Stimulated activated CD8-positive, alpha-beta memory T cell treated with anti-CD3 and anti-CD28 coated beads, Interleukin-2, amount 100 ng/mL, for 1 hour (primary cell): Measurements from ENCODE around the gene GADL1.
A peak's percentile ranks its signal among the peaks of the same experiment; 100 is the strongest.

Source experiments
- DNase-seq, 2 donors: peaks; one replicate each; pipeline ENCODE4 v3.0.0-alpha.2; 2020; ENCODE audit warnings: low read depth in 2 of 2

GADL1 gene

GRCh38 chr3:30695302-30696061 lies 199.0 kb downstream of the GADL1 start:
- no peak for DNase-seq

GRCh38 chr3:30694668-30695067 lies 199.8 kb downstream of the GADL1 start:
- DNase-seq: no peak

DNA sequence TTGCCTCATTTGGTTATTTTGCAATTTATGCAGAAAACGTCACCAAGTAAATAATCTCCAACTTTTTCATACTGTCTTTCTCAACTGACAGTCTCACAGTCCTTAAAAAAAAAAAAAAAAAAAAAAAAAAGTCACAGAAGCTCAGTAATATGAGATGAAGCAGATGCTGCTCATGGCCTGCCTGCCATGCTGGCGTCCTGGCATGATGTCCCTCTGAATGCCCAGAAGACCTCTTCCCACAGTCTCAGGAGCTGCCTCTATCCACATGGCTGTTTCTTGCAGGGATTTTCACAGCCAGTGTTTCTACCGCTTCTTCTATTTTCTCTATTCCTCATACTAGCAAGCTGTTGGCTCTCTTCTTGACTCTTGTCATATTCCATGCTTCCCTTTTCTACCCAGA lies 200.3 kb downstream of the GADL1 start:
- DNase-seq: no peak

GRCh38 chr3:30693470-30694120 lies 200.9 kb downstream of the GADL1 start:
- DNase-seq: peak in 1 of 2 donors; percentile 15

DNA sequence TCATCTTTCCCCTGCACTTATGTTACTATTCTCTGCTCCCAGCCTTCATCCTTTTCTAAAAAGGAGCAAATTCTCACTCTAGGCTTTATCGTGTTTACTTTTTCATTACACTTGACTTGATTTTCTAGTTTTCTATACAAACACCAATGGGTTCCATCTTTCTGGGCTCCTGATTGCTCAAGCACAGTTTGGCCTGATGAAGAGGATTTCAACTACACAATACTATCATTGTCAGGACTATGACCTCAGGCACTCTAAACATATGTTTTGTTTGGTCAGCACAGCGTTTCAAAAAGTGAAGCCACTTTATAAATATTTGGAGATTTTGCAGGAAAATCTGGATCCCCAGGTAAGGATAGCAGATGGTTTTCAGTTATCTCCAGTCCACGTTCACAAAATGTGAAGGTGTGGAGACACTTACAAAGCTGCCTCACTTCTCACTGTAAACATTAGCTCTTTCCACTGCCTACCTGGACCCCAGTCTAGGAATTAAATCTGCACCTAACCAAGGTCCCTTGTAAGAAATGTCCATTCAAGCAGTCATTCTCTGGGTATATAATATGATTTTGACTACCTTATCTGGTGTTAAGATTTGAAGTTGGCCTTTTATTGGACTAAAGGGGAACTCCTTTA lies 201.8 kb downstream of the GADL1 start:
- DNase-seq: no peak

GRCh38 chr3:30691944-30692343 lies 202.5 kb downstream of the GADL1 start:
- no peak for DNase-seq

GRCh38 chr3:30691249-30691880 lies 203.1 kb downstream of the GADL1 start:
- DNase-seq: no peak

DNA sequence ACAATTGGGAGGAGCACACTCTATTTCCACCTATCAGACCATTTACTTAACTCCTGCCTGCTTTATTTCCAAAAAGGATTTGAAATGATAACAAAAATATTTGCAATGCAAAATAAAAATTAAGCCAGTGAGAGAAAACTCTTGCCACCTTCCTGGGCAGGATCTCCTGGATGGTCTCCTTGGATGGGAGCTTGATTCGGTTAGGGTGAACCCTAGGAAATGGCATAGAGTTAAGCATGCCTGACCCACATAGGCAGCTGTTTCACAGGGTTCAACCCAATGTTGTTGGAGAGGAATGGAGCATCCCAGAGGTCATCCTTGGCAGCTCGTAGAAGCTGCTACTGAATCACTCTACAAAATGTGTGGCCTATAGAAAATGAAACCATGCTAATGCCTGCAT lies 204.3 kb downstream of the GADL1 start:
- no peak for DNase-seq

DNA sequence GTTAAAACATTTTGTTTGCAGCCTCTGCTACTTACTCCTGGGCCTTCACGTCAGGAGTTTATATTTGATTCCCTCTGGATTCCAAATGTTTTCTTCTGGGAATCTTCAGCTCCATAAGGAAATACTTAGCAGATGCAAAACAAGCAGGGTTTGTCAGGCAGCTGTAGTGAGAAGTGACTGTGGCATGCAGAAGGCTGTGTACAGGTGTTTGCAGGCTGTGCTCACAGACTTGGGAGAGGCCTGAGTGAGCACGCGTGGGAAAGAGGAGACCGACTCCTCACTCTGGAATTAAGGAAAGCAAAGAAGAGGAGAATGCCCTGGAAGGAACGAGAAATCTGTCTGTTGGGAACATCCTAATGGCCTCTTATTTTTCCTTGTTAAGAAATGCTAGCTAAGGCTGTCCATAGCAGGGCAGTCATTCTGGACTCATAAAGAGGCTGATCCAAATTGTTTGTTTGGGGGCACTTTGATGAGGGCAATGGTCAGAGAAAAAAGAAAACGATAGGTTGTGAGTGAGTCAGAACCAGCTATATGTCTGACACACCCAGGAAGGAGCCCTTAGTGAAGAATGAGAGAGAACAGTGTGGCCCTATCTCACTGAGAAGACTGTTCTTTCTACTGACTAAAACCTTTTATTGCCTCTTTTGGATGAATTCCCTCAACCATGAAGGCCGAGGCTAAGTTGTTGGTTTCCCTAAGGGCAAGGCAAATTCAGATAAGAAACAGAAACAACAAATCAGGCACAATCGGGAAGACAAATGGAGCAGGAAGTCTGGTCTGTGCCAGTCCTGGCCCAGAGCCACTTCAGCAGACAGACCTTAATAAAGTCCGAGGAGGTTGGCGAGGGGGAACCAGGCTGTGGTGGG lies 205.5 kb downstream of the GADL1 start:
- no peak for DNase-seq

- no peak for DNase-seq
Measured at GRCh38 chr3:30687930-30688570, 206.4 kb downstream of the GADL1 start.

- no peak for DNase-seq
Measured at GRCh38 chr3:30686799-30687198, 207.7 kb downstream of the GADL1 start.

- no peak for DNase-seq
Measured at GRCh38 chr3:30686176-30686575, 208.3 kb downstream of the GADL1 start.

GRCh38 chr3:30685267-30685667 lies 209.2 kb downstream of the GADL1 start:
- DNase-seq: no peak

GRCh38 chr3:30684356-30684755 lies 210.1 kb downstream of the GADL1 start:
- no peak for DNase-seq

DNA sequence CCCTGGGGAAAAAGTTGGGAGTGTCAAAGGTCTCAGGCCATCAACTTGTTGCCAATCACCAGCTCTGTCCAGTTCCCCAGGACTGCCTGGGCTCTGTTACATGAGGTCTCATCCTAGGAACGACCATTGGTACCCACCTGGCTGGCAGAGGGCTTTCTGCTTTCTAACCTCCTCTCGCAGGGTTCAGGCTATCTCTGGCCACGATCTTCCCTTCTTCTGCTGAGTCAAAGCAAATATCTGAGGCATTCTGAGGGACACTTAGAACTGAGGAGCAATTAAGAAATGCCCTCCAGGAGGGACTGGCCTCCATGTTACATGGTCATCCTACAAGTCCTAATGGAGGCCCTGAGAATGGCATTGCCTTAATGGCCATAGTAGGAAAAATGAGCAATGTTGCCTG lies 210.7 kb downstream of the GADL1 start:
- DNase-seq: no peak

DNA sequence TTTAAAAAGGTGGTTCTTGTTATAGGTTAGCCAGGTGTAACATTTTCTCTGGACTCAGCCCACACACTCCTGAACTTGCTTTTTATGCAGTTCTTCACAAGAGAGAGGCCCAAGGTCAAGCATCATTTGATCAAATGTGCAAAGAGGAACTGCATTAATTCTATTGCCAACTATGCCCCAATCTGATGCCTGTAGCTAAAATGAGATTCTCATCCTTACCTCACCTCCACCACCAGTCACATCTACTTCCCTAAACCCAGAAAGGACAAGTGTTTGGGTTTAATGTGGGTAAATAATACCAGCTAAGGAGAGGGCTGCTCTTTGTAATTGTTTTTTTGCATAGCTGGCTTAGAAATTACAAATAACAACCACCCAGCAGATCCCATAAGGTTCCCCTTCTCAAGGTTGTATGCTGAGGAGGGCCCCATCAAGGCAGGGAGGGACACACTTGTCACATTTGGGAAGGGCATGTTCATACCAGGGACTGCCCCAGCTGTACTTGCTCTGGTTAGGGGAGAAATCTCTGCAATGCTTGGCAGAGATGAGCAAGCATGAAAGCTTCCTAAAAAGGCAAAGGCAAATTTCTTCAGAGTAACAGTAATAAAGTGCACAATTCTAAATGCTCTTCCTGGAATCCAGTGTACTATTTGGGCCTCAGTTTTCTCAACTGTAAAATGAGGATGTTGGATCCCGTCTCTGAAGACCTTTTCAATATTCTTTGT lies 211.9 kb downstream of the GADL1 start:
- no peak for DNase-seq

- no peak for DNase-seq
Measured at GRCh38 chr3:30681649-30682211, 212.7 kb downstream of the GADL1 start.

DNA sequence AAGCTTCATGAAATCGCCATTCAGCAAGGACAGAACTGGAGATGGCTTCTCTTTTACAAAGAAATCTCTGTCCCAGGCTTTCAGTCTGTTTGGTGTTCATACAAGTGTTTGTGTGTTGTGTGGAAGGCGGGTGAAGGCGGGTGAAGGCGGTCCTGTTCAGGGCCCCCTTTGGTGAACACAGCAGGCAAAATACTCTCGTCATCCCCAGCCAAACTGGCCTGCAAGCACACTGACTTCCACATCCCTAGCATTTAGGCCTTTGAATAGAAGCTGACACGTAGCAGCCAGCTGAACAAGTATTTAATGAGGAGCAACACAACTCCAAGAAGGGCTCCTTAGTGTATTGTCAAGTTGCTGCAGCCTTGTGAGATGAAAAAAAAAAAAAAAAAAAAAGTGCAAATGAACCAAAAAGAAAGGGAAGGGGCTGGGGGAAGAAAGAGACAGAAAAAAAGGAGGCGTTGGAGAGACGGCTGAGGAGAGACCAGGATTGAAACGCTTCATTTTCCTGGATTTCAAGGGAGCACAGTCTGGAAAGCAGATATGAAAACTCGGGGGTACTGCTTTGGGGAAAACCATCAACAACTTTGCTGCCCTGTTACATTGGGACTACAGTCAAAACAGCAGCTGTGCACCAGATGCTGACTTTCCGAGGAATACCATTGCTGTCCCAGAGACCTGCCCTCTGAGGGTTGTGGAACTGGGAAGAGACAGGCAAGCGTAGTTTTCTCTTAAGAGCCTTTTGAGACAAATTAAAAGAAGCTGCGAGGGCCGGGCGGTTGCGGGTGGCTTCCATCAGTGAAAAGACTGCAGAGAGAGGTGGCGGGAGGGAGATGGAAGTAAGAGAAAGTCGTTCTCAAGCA lies 213.4 kb downstream of the GADL1 start:
- no peak for DNase-seq

DNA sequence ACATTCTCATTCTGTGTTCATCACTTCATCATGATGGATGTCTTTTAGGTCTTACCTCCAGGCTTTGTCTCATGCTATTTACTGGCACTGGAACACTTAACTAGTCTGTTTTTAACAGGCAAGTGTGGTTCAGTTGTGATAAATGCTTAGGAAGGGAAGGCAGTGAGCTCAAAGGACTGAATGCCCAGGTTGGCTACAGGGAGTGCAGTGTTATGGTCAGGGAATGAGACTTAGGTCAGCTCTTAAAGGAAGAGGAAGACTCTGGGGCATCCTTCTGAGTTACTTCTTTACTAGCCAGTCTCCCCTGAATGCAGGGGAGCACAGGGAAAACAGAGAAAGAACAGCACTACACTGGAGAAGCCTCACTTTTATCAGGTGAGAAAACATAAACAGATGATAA lies 215.4 kb downstream of the GADL1 start:
- no peak for DNase-seq
